DMS 273 (cell line): ENCODE results near the gene COL4A2.

ENCODE experiments used
- DNase-seq: peaks from one replicate; lab custom pipeline; 2025; ENCODE audit not compliant: unreplicated experiment; lab: John Stamatoyannopoulos, UW

The COL4A2 gene

GRCh38 chr13:110414283-110414682, 107.2 kb downstream of the COL4A2 start:
- no peak for DNase-seq

GRCh38 chr13:110414931-110415330, 107.8 kb downstream of the COL4A2 start:
- DNase-seq: no peak

- no peak for DNase-seq
These were observed 108.6 kb downstream of the COL4A2 start for GRCh38 chr13:110415669-110416068.

GRCh38 chr13:110416131-110417025, 109.3 kb downstream of the COL4A2 start:
- no peak for DNase-seq

GRCh38 chr13:110418944-110419343, 111.9 kb downstream of the COL4A2 start:
- no peak for DNase-seq

GRCh38 chr13:110419381-110419791, 112.3 kb downstream of the COL4A2 start:
- DNase-seq: no peak

- no peak for DNase-seq
These were observed 112.9 kb downstream of the COL4A2 start for GRCh38 chr13:110419946-110420345.

GRCh38 chr13:110420626-110421025, 113.5 kb downstream of the COL4A2 start:
- no peak for DNase-seq

GRCh38 chr13:110421061-110421460, 114.0 kb downstream of the COL4A2 start:
- no peak for DNase-seq

GRCh38 chr13:110421696-110422385, 114.8 kb downstream of the COL4A2 start:
- DNase-seq: no peak

GRCh38 chr13:110422913-110423688, 116.0 kb downstream of the COL4A2 start:
- DNase-seq: no peak

GRCh38 chr13:110423689-110424302, 116.7 kb downstream of the COL4A2 start:
- DNase-seq: no peak

- no peak for DNase-seq
These were observed 117.7 kb downstream of the COL4A2 start for GRCh38 chr13:110424569-110425443.

- no peak for DNase-seq
These were observed 118.3 kb downstream of the COL4A2 start for GRCh38 chr13:110425444-110425780.

GRCh38 chr13:110426735-110427134, 119.7 kb downstream of the COL4A2 start:
- no peak for DNase-seq

GRCh38 chr13:110428313-110428712, 121.2 kb downstream of the COL4A2 start:
- no peak for DNase-seq

- no peak for DNase-seq
These were observed 123.6 kb downstream of the COL4A2 start for GRCh38 chr13:110430391-110431336.

- DNase-seq: no peak
These were observed 124.6 kb downstream of the COL4A2 start for GRCh38 chr13:110431425-110432294.
